Transverse colon (tissue), 4 donors: Measurements from ENCODE around the gene ST3GAL3.

Source experiments
- EP300 ChIP-seq: sonication (generic); formaldehyde crosslinking; IDR thresholded peaks from one replicate; pipeline ENCODE4 v1.6.1; 2017; ENCODE audit warnings: antibody characterized with exemption, low read depth
- POLR2A ChIP-seq: fragments of 450-650 bp; IDR thresholded peaks from one replicate; pipeline ENCODE4 v1.6.1; 2016; ENCODE audit warnings: antibody characterized with exemption, mild to moderate bottlenecking, moderate library complexity
- POLR2AphosphoS5 ChIP-seq, 3 donors: sonication (generic); formaldehyde crosslinking; IDR thresholded peaks; one replicate each; pipeline ENCODE4 v1.6.1; 2016; ENCODE audit warnings: antibody characterized with exemption in 3 of 3
- TF ChIP-seq, protein P1 (sequence below), 5 experiments: fragments of 200-600 bp in 3 of 5; fragments of 450-650 bp in 2 of 5; sonication (generic) in 3 of 5; IDR thresholded peaks; 1 replicate in 2 of 5; 2 replicates in 3 of 5; pipeline ENCODE4 v1.5.1; 2016 to 2017; ENCODE audit warnings: antibody characterized with exemption in 5 of 5, inconsistent platforms in 3 of 5, mild to moderate bottlenecking in 2 of 5, moderate library complexity in 1 of 5

GRCh38 chr1:43878440-43878839, 171.1 kb downstream of the ST3GAL3 start:
- TF ChIP-seq, protein P1, sequence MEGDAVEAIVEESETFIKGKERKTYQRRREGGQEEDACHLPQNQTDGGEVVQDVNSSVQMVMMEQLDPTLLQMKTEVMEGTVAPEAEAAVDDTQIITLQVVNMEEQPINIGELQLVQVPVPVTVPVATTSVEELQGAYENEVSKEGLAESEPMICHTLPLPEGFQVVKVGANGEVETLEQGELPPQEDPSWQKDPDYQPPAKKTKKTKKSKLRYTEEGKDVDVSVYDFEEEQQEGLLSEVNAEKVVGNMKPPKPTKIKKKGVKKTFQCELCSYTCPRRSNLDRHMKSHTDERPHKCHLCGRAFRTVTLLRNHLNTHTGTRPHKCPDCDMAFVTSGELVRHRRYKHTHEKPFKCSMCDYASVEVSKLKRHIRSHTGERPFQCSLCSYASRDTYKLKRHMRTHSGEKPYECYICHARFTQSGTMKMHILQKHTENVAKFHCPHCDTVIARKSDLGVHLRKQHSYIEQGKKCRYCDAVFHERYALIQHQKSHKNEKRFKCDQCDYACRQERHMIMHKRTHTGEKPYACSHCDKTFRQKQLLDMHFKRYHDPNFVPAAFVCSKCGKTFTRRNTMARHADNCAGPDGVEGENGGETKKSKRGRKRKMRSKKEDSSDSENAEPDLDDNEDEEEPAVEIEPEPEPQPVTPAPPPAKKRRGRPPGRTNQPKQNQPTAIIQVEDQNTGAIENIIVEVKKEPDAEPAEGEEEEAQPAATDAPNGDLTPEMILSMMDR (IDR thresholded peaks at IDR 0.05), result no peak
- TF ChIP-seq POLR2AphosphoS5 (IDR thresholded peaks at IDR 0.05) (no peak), EP300 (no peak), POLR2A (no peak)
